Kidney (tissue), 14 donors: ENCODE measurements around the gene HNRNPC. TPM values are rescaled to one million over a fixed set of nuclear protein-coding genes. Genes with fewer than 3 reads are reported as not detected.

ENCODE experiments used
- DNase-seq, 5 donors: peaks; one replicate each; pipeline ENCODE4 v3.0.0-alpha.2; 2013 to 2020
- FAIRE-seq: peaks from 2 replicates; lab custom pipeline; 2012; peaks lifted over from hg19 to GRCh38; lab: Jason Lieb, UNC
- H3K27ac ChIP-seq, 2 donors: one replicate each; pipeline ENCODE4 v1.7.0; 2013; ENCODE audit warnings: low read depth in 2 of 2, low read length in 2 of 2, inconsistent platforms in 1 of 2
- H3K27me3 ChIP-seq: one replicate; pipeline ENCODE4 v1.7.1; 2013; ENCODE audit warnings: low read length, inconsistent platforms; ENCODE audit not compliant: control insufficient read depth, insufficient read depth
- H3K36me3 ChIP-seq, 3 donors: one replicate each; pipeline versions ENCODE4 v1.7.0 to v1.7.1; 2013; ENCODE audit warnings: low read length in 3 of 3, control low read depth in 1 of 3, inconsistent platforms in 1 of 3; ENCODE audit not compliant: insufficient read depth in 3 of 3, control insufficient read depth in 2 of 3
- H3K4me1 ChIP-seq, 3 donors: one replicate each; pipeline versions ENCODE4 v1.7.0 to v1.7.1; 2013; ENCODE audit warnings: low read length in 3 of 3, inconsistent platforms in 1 of 3, low read depth in 1 of 3; ENCODE audit not compliant: control insufficient read depth in 2 of 3, insufficient read depth in 2 of 3
- H3K4me3 ChIP-seq, 3 donors: one replicate each; pipeline versions ENCODE4 v1.7.0 to v1.8.1; 2013; ENCODE audit warnings: low read length in 3 of 3, control low read depth in 1 of 3, inconsistent platforms in 1 of 3
- H3K9ac ChIP-seq, 3 donors: one replicate each; pipeline versions ENCODE4 v1.7.0 to v1.7.1; 2013; ENCODE audit warnings: low read length in 3 of 3, control low read depth in 1 of 3, inconsistent platforms in 1 of 3
- H3K9me3 ChIP-seq, 3 donors: one replicate each; pipeline versions ENCODE4 v1.7.0 to v1.7.1; 2013; ENCODE audit warnings: low read length in 3 of 3, control low read depth in 1 of 3, inconsistent platforms in 1 of 3; ENCODE audit not compliant: control insufficient read depth in 2 of 3, insufficient read depth in 1 of 3
- intact Hi-C: fragments of 100-400 bp; cut with DNase I; formaldehyde crosslinking; loops from one replicate; pipeline ENCODE4 v1.11.1; 2022
- polyA plus RNA-seq: library from polyadenylated mRNA; stranded (reverse); fragments of 350-450 nt; fragmentation: Illumina TruSeq; extraction: RNeasy Lipid Tissue Mini Kit (QIAGEN cat#74804); gene quantifications from one replicate; pipeline ENCODE4 v1.2.3, GENCODE V29; 2014; ENCODE audit warnings: low read depth, low replicate concordance; ENCODE audit not compliant: insufficient read depth
- total RNA-seq: library from RNA; stranded (reverse); fragmentation: NEBNext Ultra II Directional; extraction: Animal tissue kit (Norgen Biotek cat#: 25700); gene quantifications from one replicate; pipeline ENCODE4 v1.2.1, GENCODE V29; 2021
- TF ChIP-seq, protein P1 (sequence below): IDR thresholded peaks from 3 replicates; pipeline ENCODE4 v1.5.1; 2012; ENCODE audit warnings: mild to moderate bottlenecking, moderate library complexity, borderline replicate concordance; ENCODE audit not compliant: insufficient read depth; ENCODE audit errors: extremely low read depth
- donor health status: control.
- donor health status: control.
- donor health status: control.
- donor health status: control.
- donor health status: control.
- donor health status: DM: yes; HTN: yes; CAD: no.
- donor health status: Normal renal cell carcinoma (clear cell type).

HNRNPC gene
- total and polyA plus RNA-seq, 2 donors from 2014 or later: 398 to 462 TPM

DNA sequence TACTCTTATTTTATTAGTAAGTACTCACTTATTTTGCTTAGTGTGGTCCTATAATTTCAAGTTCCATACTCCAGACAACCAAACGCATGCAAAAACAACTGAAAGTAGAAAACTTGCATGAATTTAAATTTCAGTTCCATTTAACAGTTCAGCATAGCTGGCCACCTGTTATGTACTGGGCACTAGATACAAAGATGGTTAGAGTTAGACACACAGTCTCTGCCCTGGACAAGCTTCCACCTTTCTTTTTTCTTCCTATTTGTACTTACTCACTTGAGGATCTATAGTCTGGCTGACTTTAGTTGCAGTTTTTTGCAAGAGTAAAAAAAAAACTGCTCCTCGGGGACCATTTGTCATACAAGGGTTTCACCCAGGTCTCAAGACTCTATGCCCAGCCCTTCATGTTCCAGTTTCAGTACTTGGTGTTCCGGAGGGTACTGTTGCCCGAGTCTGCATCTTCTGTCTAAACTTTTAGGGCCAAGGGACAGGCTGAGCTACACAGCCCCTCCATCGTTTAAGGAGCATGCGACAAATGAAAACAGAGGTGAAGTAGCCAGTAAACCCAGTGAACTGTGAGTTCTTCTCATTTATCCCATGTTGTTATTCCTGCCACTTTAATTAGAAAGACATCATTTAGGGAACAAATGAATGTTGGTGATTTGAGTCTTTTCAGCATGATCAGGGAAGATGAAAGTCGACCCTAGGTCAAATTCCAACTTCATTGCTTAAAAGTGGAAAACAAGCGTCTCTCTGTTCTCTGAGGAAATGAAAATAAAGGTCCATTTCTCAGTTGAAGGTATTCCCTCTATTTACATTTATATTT is 33.0 kb upstream of the HNRNPC start:
- Histone ChIP-seq H3K27ac (no peak overlapping the region), H3K9me3 (no peaks in the 10 kb centered on the region), H3K9ac (no peak overlapping the region), H3K4me1 (peaks cover 0 to 2% (median 0%) of the 10 kb centered on the region in 3 donors), H3K4me3 (no peak overlapping the region), H3K36me3 (no peaks in the 10 kb centered on the region), H3K27me3 (no peaks in the 10 kb centered on the region)
- no peak for FAIRE-seq
- DNase-seq: peak in 2 of 5 donors; percentile 55 to 57
- TF ChIP-seq, protein P1, sequence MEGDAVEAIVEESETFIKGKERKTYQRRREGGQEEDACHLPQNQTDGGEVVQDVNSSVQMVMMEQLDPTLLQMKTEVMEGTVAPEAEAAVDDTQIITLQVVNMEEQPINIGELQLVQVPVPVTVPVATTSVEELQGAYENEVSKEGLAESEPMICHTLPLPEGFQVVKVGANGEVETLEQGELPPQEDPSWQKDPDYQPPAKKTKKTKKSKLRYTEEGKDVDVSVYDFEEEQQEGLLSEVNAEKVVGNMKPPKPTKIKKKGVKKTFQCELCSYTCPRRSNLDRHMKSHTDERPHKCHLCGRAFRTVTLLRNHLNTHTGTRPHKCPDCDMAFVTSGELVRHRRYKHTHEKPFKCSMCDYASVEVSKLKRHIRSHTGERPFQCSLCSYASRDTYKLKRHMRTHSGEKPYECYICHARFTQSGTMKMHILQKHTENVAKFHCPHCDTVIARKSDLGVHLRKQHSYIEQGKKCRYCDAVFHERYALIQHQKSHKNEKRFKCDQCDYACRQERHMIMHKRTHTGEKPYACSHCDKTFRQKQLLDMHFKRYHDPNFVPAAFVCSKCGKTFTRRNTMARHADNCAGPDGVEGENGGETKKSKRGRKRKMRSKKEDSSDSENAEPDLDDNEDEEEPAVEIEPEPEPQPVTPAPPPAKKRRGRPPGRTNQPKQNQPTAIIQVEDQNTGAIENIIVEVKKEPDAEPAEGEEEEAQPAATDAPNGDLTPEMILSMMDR: no peak
- intact Hi-C loops: no loop called here

DNA sequence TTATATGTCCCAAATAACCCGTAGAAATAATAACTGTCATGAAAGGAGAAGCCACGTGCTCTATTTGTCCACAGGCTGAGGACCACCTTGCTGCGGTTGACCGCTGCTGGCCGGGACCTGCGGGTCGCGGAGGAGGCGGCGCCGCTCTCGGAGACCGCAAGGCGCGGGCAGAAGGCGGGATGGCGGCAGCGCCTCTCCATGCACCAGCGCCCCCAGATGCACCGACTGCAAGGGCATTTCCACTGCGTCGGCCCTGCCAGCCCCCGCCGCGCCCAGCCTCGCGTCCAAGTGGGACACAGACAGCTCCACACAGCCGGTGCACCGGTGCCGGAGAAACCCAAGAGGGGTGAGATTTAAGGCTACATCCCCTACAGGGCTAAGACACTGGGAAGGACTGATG is 31.6 kb upstream of the HNRNPC start:
- FAIRE-seq: no peak
- Histone ChIP-seq H3K36me3 (no peaks in the 10 kb centered on the region), H3K9me3 (no peaks in the 10 kb centered on the region), H3K4me1 (peaks cover 0 to 2% (median 0%) of the 10 kb centered on the region in 3 donors), H3K4me3 (peak overlapping the region in 2 of 3 donors; percentile 35 to 48), H3K27ac (no peak overlapping the region), H3K9ac (no peak overlapping the region), H3K27me3 (no peaks in the 10 kb centered on the region)
- intact Hi-C loops: no loop called here
- TF ChIP-seq, protein P1: no peak
- peak in 4 of 5 donors; percentile 55 to 66 (median 60) for DNase-seq

DNA sequence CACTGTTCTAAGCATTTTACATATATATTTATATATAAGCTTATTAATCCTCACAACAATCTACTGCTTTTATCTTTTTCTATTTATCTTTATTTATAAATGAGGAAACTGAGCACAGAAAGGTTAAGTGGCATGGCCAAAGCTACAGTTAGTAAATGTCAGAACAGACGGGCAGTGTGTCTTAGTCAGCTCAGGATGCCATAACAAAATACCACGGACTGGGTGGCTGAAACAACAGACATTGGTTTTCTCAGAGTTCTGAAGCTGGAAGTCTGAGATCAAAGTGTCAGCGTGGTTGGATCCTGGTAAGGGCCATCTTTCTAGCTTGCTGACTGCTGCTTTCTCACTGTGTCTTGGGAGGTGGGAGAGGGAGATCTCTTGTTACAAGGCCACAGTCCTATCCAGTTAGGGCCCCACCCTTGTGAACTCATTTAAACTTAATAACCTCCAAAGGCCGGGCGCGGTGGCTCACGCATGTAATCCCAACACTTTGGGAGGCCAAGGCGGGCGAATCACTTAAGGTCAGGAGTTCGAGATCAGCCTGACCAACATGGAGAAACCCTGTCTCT is 30.4 kb upstream of the HNRNPC start:
- no peak overlapping the region for H3K9ac ChIP-seq
- intact Hi-C loops: no loop called here
- H3K4me1 ChIP-seq: peaks cover 0 to 2% (median 0%) of the 10 kb centered on the region in 3 donors
- H3K27ac ChIP-seq: no peak overlapping the region
- H3K27me3 ChIP-seq: no peaks in the 10 kb centered on the region
- FAIRE-seq (no peak), DNase-seq (no peak)
- H3K9me3 ChIP-seq: no peaks in the 10 kb centered on the region
- no peaks in the 10 kb centered on the region for H3K36me3 ChIP-seq
- H3K4me3 ChIP-seq: no peak overlapping the region
- TF ChIP-seq, protein P1: no peak
